Activated CD4-positive, alpha-beta T cell treated with anti-CD3 and anti-CD28 coated beads, Interleukin-2, amount 50 U/mL, for 16 hours (primary cell): ENCODE measurements around the gene GALNT2.

Experiments
- DNase-seq: peaks from one replicate; pipeline ENCODE4 v3.0.0-alpha.2; 2020

GALNT2 gene

GRCh38 chr1:230136453-230137336 lies 69.7 kb downstream of the GALNT2 start:
- no peak for DNase-seq

- DNase-seq: no peak
These were observed 70.3 kb downstream of the GALNT2 start for GRCh38 chr1:230137337-230137815.

GRCh38 chr1:230138561-230139239 lies 71.7 kb downstream of the GALNT2 start:
- no peak for DNase-seq

GRCh38 chr1:230139315-230139714 lies 72.3 kb downstream of the GALNT2 start:
- DNase-seq: no peak

GRCh38 chr1:230139741-230140140 lies 72.7 kb downstream of the GALNT2 start:
- no peak for DNase-seq

- DNase-seq: no peak
These were observed 73.4 kb downstream of the GALNT2 start for GRCh38 chr1:230140221-230141020.

GRCh38 chr1:230141021-230141648 lies 74.1 kb downstream of the GALNT2 start:
- DNase-seq: no peak

- no peak for DNase-seq
These were observed 75.0 kb downstream of the GALNT2 start for GRCh38 chr1:230141797-230142607.

- no peak for DNase-seq
These were observed 75.7 kb downstream of the GALNT2 start for GRCh38 chr1:230142608-230143210.

- DNase-seq: no peak
These were observed 76.5 kb downstream of the GALNT2 start for GRCh38 chr1:230143534-230143933.

- no peak for DNase-seq
These were observed 77.1 kb downstream of the GALNT2 start for GRCh38 chr1:230144010-230144614.

GRCh38 chr1:230144758-230145504 lies 77.9 kb downstream of the GALNT2 start:
- DNase-seq: no peak

- DNase-seq: no peak
These were observed 78.5 kb downstream of the GALNT2 start for GRCh38 chr1:230145505-230145899.

GRCh38 chr1:230145953-230146476 lies 79.0 kb downstream of the GALNT2 start:
- no peak for DNase-seq

GRCh38 chr1:230146709-230147108 lies 79.7 kb downstream of the GALNT2 start:
- no peak for DNase-seq

- no peak for DNase-seq
These were observed 80.5 kb downstream of the GALNT2 start for GRCh38 chr1:230147253-230148125.

GRCh38 chr1:230148126-230148652 lies 81.2 kb downstream of the GALNT2 start:
- DNase-seq: no peak

GRCh38 chr1:230148768-230149469 lies 81.9 kb downstream of the GALNT2 start:
- no peak for DNase-seq
